ENCODE results near the gene LOC101059915.

GRCh38 chrX:71634366-71634765 lies 33.0 kb upstream of the LOC101059915 start:
- TF ChIP-seq CTCF (IDR thresholded peaks at IDR 0.05) = no peak
- no peak for TF ChIP-seq POLR2A (IDR thresholded peaks at IDR 0.05)
